NCI-H446 treated with DMSO at 0.1 percent for 48 hours (cell line): ENCODE results near the gene ADH5.
A peak's percentile ranks its signal among the peaks of the same experiment; 100 is the strongest.
"Not testable (repeated sequence)": the region's sequence is repeated elsewhere in the genome, so short reads cannot be mapped to it uniquely, and the experiment has no call there.

ENCODE experiments used
- DNase-seq: peaks from one replicate; lab custom pipeline; 2025; lab: John Stamatoyannopoulos, UW

Gene ADH5

GRCh38 chr4:99088481-99089365 is at the start of gene ADH5:
ADH5 (minus strand) TSS chr4:99088788; CDS start chr4:99088700, 88 bp downstream.
- peak; percentile 59 for DNase-seq

- no peak for DNase-seq
These were observed 47.7 kb upstream of the ADH5 start for GRCh38 chr4:99136329-99136728.

- DNase-seq, result no peak
These were observed 47.1 kb upstream of the ADH5 start for GRCh38 chr4:99135541-99136162.

DNA sequence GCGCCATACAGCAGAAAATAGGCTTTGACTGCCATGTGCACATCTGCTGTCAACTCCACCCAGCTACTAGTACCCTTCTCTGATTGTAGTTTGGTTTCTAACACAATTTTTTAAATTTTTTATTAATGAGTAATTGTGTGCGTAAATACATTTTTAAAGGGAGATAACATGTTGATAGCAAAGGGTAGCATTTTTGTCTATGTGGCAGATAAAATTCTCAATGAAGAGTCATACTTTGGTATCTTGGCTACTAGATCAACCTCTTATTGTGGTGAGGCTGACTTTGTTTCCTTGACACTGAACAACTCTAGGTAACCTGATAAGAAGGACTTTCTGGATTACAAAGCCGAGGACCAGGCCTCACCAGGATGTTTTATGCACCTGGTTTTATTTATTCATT is 46.0 kb upstream of the ADH5 start:
- no peak for DNase-seq

GRCh38 chr4:99131378-99131777 is 42.8 kb upstream of the ADH5 start:
- DNase-seq, result no peak

GRCh38 chr4:99126376-99126775 is 37.8 kb upstream of the ADH5 start:
- DNase-seq, result no peak

DNA sequence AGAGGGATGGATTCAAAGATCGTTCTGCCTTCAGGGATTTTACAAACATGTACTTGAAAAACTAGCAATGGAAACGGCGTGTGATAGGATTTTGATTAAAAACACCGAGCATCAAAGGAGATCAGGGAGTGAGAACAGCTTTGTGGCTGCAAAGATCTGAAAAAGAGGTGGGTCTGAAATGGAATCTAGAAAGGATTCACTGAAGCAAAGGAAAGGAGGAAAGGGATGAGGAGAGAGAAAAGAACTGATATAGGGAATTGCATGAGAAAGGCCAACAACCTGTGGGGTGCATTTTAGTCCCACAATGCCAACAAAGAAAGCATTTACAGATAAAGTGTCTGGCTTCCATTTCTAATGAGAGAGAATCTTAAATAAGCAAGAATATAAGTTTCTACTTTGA is 32.4 kb upstream of the ADH5 start:
- no peak for DNase-seq

GRCh38 chr4:99120501-99120900 is 31.9 kb upstream of the ADH5 start:
- DNase-seq, result no peak

GRCh38 chr4:99117876-99118693 is 29.5 kb upstream of the ADH5 start:
- DNase-seq, result no peak

DNA sequence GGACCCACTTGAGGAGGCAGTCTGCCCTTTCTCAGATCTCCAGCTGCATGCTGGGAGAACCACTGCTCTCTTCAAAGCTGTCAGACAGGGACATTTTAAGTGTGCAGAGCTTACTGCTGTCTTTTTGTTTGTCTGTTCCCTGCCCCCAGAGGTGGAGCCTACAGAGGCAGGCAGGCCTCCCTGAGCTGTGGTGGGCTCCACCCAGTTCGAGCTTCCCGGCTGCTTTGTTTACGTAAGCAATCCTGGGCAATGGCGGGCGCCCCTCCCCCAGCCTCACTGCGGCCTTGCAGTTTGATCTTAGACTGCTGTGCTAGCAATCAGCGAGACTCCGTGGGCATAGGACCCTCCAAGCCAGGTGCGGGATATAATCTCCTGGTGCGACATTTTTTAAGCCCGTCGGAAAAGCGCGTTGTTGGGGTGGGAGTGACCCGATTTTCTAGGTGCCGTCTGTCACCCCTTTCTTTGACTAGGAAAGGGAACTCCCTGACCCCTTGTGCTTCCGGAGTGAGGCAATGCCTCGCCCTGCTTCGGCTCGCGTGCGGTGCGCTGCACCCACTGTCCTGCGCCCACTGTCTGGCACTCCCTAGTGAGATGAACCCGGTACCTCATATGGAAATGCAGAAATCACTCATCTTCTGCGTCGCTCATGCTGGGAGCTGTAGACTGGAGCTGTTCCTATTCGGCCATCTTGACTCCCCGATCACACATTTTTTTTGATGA is 28.7 kb upstream of the ADH5 start:
- DNase-seq, result not testable (repeated sequence)

- not testable (repeated sequence) for DNase-seq
These were observed 20.7 kb upstream of the ADH5 start for GRCh38 chr4:99109286-99109685.

- no peak for DNase-seq
These were observed 15.6 kb upstream of the ADH5 start for GRCh38 chr4:99104153-99104552.

- DNase-seq, result no peak
These were observed 14.6 kb upstream of the ADH5 start for GRCh38 chr4:99103166-99103565.

GRCh38 chr4:99102634-99103033 is 14.0 kb upstream of the ADH5 start:
- no peak for DNase-seq

DNA sequence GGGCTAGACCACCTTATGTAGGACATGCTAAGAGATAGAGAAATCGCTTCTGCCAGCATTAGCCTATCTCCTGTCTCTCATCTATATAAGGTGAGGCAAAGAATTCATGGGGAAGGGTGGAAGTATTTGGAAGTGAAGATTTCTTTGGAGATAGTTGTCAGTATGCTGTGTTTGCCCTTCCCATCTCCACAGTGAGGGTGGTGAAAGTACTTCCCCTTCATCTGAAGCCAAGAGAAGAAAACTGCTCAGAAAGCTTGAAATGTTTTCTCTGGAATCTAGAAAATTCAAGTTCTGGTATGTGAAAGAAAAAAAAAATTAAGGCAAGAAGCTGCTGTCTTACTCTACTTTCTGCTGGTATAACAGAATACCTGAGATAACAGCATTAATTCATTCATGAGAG is 12.3 kb upstream of the ADH5 start:
- no peak for DNase-seq

DNA sequence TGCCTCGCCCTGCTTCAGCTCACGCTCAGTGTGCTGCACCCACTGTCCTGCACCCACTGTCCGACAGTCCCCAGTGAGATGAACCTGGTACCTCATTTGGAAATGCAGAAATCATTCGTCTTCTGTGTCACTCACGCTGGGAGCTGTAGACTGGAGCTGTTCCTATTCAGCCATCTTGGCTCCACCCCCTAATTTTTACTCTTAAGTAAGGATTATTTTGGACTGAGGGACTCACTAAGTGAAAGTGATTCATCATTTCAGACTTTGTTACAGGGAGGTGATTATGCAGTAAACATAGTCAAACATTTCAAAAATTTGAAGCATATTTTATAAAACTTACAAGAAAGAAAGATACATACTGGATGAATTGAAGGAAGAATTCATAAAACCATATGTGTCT is 11.2 kb upstream of the ADH5 start:
- DNase-seq, result not testable (repeated sequence)

DNA sequence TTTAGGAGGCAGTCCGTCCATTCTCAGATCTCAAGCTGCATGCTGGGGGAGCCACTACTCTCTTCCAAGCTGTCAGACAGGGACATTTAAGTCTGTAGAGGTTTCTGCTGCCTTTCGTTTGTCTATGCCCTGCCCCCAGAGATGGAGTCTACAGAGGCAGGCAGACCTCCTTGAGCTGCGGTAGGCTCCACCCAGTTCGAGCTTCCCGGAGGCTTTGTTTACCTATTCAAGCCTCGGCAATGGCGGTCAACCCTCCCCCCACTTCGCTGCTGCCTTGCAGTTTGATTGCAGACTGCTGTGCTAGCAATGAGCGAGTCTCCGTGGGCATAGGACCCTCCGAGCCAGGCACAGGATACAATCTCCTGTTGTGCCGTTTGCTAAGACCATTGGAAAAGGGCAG is 10.7 kb upstream of the ADH5 start:
- DNase-seq, result no peak

GRCh38 chr4:99091841-99092240 is 3.3 kb upstream of the ADH5 start:
- DNase-seq, result not testable (repeated sequence)

DNA sequence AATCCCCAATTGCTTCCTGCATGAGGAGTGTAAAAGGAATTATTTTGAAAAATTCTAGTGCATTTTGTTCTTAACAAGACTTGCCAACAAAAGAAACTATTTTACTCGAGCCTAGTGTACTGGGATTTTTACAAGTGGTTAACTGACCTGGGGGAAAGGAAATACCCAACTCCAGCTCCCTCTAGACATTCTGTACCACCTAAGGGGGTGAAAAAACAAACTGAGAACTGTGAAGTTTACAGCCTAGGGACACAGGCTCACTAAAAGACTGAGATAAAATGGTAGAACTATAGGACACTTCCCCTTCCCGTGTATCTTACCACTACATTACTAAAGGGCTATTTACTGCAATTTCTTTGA is 2.6 kb upstream of the ADH5 start:
- DNase-seq, result no peak

DNA sequence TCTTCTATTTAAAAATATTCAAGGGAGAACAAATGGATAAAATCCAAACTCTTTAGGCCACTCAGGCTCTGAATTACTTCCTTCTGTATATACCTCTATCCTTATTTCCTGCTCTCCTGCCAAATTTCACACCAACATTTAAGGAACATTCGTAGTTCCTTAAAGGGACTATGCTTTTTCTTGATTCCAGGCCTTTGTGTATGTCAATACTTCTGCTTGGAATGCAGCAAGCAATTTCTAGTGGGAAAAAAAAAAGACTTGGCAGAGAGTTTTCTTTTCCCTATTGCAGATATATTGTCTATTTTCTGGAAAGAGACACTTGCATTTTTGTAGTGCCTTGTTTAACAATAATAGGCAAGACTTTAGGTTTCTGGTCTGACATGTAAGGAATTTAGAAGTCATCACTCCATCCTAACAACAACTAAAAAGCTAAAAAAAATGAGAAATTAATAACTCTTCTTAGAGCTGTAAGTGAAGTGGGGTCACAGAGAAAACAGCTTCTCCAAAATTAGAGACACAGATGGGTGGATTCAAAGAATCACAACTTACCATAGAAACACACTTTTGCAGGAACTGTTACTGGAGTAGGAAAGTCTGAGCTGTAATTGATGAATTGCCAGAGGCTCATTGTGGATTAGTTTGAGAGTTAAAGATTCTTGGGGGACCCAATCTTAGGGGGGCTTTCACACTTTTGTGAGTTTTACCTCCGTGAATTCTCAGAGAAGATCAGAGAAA is 2.1 kb upstream of the ADH5 start:
- DNase-seq, result no peak

DNA sequence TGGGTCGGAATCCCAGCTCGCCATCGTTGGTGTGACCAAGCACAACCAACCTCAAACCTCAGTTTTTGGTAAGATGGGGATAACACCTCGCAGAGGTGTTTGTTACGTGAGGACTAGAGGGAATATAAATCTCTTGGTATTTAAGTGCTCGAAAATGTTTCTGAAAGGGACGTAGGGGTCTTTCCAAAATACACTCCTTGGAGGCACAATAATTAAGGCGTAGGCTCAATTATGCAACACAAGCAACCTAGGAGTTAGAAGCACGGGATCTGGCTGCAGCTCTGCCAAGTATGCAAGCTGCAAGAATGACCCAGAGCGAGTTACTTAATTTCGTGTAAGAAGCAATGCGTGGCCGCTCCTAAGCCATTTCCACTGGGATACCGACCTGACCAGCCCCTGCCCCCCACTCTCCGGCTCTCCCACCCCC is 552 bp downstream of the ADH5 start:
- no peak for DNase-seq
